ENCODE measurements around the gene HOXD1.
A peak's percentile ranks its signal among the peaks of the same experiment; 100 is the strongest.

The HOXD1 gene

DNA sequence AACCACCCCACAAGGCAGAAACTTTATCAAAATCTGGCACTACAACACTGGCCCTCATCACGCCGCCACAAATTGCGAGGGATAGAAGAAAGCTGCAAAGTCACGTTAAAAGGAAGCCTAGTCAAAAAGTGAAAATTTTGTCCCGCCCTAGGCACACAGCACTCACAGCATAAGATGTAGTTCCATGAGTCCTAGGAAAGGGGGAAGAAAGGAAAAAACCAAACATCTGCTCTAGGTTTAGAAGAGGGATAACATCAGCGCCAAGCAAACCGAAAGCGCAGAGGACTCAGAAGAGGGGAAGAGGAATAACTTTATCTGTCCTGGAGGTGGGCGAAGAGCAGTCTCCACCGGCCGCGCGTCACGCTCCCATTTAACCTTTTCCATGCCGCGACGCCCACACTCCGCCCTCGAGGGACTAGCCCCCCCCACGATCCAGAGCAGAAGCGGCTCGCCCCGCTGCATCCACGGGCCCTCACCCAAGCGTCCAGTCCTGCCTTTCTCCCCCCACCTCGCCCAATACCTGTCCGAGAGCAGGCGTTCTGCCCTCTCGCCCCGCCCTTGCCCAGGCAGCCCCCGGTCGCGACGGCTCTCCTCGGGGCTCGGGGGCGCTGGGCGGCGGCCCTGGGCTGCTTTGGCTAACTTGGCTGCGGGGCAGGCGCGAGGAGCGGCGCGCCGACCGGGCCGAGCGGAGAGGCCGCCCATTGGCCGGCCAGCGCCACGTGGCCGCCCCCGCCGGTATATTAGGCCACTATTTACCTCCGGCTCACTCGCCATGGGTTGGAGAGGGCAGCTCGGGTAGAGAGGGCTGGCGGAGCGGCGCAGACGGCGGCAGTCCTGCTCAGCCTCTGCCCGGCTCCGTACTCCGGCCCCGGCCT, at the start of gene HOXD1:
HOXD1 (plus strand) TSS at position 770 of the 875 bp plus-strand sequence. CDS start 134 bp downstream, outside the sequence.
- H3K27ac ChIP-seq, result no peak within 1 kb of the TSS
- no peak for TF ChIP-seq ZFX (IDR thresholded peaks at IDR 0.05; ENCODE audit: borderline replicate concordance)
- TF ChIP-seq, protein P1, sequence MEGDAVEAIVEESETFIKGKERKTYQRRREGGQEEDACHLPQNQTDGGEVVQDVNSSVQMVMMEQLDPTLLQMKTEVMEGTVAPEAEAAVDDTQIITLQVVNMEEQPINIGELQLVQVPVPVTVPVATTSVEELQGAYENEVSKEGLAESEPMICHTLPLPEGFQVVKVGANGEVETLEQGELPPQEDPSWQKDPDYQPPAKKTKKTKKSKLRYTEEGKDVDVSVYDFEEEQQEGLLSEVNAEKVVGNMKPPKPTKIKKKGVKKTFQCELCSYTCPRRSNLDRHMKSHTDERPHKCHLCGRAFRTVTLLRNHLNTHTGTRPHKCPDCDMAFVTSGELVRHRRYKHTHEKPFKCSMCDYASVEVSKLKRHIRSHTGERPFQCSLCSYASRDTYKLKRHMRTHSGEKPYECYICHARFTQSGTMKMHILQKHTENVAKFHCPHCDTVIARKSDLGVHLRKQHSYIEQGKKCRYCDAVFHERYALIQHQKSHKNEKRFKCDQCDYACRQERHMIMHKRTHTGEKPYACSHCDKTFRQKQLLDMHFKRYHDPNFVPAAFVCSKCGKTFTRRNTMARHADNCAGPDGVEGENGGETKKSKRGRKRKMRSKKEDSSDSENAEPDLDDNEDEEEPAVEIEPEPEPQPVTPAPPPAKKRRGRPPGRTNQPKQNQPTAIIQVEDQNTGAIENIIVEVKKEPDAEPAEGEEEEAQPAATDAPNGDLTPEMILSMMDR (IDR thresholded peaks at IDR 0.05), result no peak

DNA sequence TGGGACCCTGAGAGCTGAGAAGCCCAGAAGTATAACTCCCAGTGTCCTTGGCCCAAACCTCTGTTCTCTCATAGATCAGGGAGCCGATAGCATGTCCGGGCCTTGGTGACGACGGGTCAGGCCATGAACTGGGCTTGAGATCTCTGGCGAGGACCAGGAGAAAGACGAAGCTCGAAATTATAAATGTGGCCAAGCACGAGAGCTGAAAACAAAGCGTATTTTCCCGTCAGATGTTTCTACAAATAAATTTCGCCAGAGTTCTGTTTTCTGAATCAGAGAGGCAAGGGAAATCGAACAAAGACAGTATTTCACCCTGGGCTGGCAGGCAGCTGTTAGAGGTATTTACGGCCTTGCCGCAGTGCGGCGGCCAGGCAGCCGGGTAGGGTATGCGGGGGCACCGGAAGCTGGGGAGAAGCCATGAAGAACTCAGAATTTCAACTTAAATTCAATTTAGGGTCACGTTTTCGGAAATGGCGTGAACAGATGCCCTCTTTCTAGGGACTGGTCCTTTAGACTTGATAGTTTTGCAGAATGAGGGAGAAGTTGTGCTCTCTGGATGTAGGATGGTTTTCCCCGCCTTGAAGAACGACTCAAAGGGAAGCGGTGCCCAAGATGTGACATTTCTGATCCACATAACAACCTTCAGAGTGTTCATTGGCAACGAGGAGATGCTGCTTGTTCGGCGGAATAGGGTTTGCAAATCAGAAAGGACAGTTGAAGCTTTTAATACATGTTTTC, 49.4 kb upstream of the HOXD1 start:
- no peak overlapping the region for H3K27ac ChIP-seq

DNA sequence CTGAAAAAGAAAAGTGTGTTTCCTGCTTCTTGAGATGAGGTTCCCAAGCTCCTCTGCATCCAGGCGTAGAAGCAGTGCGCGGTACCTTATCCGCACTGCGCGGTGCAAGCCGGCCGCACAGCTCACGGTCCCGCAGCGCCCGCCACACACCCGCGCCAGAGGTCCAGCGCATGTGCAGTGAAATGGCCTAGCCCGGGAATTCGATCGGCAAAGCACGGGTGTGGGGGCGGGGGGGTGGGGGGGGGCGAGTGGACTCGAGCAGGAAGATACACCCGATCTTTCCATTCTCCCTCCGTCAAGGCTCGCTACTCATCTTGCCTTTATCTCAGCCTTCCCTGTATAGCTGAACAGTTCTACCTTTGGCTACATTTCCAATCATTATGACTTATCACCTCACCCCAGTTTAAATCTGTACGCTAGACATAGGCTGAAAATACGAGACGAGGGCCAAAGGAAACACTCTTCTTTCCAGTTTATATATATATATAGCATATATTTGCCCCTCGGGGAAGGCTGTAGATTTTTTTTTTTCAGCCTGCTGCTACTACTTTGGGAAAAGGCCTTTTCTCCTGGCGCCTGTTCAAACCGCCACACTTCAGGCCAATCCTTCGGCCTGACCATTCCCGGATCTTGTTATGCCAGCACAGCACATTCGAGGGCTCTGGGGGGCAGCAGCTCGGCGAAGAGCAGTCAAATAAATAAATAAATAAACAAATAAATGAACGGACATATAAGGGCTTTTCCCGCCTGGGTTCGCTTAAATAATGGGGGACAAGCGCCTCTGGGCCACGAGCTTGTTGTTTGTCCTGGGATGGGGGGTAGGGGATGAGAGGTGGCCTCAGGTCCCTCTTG, 48.6 kb upstream of the HOXD1 start:
- no peak overlapping the region for H3K27ac ChIP-seq
- TF ChIP-seq ZFX (IDR thresholded peaks at IDR 0.05; ENCODE audit: borderline replicate concordance), result no peak
- TF ChIP-seq, protein P1 (IDR thresholded peaks at IDR 0.05), result no peak

More for the DNA sequence above, 49.4 kb upstream of the HOXD1 start:
- TF ChIP-seq ZFX (IDR thresholded peaks at IDR 0.05; ENCODE audit: borderline replicate concordance), result no peak
- TF ChIP-seq, protein P1 (IDR thresholded peaks at IDR 0.05), result no peak

DNA sequence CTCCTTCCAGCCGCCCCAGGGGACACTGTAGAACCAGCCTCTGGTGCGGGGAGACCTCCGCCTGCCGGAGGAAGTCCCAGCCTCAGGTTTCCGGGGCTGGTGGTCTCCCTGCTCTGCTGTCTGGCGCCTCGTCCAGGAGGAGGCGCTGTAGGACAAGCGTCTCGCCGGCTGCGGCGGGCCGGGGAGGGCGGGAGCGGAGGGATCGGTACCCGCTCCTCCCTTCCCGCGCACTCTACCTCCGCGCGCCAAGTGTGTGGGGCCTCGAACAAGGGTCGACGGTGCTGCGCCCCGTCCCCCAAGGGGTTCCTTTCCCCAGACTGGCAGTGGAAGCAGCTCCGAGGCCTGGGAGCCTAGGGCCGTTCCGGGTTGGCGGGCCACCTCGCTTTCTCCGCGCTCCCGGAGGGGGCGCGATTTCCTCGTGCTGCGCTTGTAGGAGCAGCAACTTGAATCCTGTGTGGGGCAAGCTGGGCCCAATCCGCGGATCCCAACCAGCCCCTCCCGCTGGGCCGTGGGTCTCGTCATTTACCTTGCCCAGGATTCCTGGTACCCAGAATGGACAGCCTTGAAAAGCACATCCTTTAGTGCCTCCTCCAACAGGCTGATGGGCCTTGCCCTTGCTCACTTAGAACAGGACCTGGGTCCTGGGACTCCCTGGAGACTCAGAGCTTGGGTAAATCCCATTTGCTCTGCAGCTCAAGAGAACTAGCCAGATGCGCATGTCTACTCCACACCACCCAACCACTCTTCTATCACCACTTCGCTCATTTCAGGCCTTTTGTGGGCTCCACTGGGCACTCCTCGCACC, 47.8 kb upstream of the HOXD1 start:
- TF ChIP-seq ZFX (IDR thresholded peaks at IDR 0.05; ENCODE audit: borderline replicate concordance), result no peak
- TF ChIP-seq, protein P1 (IDR thresholded peaks at IDR 0.05), result peak; percentile 79
- H3K27ac ChIP-seq, result no peak overlapping the region

DNA sequence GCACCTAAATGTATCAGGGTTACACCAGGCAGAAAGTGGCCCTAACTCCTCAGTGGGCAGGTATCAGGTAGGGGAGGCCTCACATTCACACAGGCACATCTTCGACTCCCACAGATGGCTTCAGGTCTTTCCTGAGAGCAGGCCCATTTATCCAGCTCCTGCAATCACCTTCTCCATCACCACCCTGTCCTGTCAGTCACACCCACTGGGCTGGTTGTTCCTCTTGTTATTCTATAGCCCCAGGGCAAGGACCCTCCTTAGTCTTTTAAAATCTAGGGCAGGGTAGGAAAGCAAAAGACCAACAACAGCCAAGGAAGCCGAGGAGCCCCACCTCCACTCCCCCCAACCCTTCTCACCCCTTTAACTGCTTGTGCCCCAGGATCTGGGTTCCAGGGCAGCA, 46.2 kb upstream of the HOXD1 start:
- TF ChIP-seq, protein P1 (IDR thresholded peaks at IDR 0.05), result no peak
- TF ChIP-seq ZFX (IDR thresholded peaks at IDR 0.05; ENCODE audit: borderline replicate concordance), result no peak
- H3K27ac ChIP-seq, result no peak overlapping the region

All from 22Rv1 (cell line).